Body of pancreas (tissue), 4 donors: ENCODE measurements around the gene PRKD1.

Experiments
- POLR2A ChIP-seq, 3 donors: fragments of 450-650 bp; IDR thresholded peaks; one replicate each; pipeline ENCODE4 v1.6.1; 2016; ENCODE audit warnings: antibody characterized with exemption in 3 of 3, mild to moderate bottlenecking in 2 of 3
- TF ChIP-seq, protein P1 (sequence below), 7 experiments: fragments of 450-650 bp in 4 of 7; fragments of 200-600 bp in 3 of 7; sonication (generic) in 3 of 7; IDR thresholded peaks; one replicate each; pipeline ENCODE4 v1.5.1; 2016 to 2019; ENCODE audit warnings: antibody characterized with exemption in 7 of 7

DNA sequence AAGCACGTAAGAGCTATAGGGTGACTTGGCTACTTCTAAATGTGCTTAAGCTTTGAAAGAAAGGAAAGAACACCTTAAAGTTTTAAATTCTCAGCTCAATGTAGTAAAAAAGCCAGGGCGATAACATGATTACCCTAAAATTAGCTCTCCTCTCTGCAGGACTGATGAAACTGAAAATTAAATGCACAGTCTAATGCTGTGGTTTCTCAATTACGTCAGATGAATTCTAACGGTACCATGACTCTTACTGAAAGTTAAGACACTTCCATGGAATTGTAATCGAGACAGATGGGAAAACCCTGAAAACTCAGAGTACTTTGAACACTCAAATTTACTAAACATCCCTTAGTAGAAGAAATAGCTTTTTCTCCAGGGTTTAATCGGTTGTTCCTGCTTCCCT is 25.9 kb upstream of the PRKD1 start:
- TF ChIP-seq, protein P1, sequence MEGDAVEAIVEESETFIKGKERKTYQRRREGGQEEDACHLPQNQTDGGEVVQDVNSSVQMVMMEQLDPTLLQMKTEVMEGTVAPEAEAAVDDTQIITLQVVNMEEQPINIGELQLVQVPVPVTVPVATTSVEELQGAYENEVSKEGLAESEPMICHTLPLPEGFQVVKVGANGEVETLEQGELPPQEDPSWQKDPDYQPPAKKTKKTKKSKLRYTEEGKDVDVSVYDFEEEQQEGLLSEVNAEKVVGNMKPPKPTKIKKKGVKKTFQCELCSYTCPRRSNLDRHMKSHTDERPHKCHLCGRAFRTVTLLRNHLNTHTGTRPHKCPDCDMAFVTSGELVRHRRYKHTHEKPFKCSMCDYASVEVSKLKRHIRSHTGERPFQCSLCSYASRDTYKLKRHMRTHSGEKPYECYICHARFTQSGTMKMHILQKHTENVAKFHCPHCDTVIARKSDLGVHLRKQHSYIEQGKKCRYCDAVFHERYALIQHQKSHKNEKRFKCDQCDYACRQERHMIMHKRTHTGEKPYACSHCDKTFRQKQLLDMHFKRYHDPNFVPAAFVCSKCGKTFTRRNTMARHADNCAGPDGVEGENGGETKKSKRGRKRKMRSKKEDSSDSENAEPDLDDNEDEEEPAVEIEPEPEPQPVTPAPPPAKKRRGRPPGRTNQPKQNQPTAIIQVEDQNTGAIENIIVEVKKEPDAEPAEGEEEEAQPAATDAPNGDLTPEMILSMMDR (IDR thresholded peaks at IDR 0.05), result no peak
- TF ChIP-seq POLR2A (IDR thresholded peaks at IDR 0.05), result no peak
